GM12874 (cell line): ENCODE measurements around the gene ZNF106.

Experiments
- TF ChIP-seq, protein P1 (sequence below): IDR thresholded peaks from 2 replicates; pipeline ENCODE4 v1.5.1; 2011; ENCODE audit warnings: low read depth, mild to moderate bottlenecking, control low read depth, low read length, moderate library complexity; ENCODE audit not compliant: insufficient read depth

ZNF106 gene

DNA sequence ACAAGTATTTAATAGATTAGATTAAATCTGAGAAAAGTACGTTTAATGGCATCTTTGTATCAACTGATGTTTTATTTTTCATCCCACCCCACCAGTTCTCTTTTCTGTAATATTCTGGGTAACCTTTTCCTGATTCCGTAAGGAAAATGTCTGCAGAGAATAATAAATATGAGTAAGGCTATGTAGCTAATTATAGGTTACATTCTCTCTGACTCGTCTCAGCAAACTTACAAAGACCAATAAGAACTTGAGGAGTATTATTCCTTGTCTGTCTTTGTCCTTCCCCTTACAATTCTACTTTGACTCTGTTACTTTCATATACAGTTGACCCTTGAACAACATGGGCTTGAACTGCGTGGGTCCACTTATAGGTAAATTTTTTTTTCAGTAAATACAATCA, 16.6 kb upstream of the ZNF106 start:
- TF ChIP-seq, protein P1, sequence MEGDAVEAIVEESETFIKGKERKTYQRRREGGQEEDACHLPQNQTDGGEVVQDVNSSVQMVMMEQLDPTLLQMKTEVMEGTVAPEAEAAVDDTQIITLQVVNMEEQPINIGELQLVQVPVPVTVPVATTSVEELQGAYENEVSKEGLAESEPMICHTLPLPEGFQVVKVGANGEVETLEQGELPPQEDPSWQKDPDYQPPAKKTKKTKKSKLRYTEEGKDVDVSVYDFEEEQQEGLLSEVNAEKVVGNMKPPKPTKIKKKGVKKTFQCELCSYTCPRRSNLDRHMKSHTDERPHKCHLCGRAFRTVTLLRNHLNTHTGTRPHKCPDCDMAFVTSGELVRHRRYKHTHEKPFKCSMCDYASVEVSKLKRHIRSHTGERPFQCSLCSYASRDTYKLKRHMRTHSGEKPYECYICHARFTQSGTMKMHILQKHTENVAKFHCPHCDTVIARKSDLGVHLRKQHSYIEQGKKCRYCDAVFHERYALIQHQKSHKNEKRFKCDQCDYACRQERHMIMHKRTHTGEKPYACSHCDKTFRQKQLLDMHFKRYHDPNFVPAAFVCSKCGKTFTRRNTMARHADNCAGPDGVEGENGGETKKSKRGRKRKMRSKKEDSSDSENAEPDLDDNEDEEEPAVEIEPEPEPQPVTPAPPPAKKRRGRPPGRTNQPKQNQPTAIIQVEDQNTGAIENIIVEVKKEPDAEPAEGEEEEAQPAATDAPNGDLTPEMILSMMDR = no peak

DNA sequence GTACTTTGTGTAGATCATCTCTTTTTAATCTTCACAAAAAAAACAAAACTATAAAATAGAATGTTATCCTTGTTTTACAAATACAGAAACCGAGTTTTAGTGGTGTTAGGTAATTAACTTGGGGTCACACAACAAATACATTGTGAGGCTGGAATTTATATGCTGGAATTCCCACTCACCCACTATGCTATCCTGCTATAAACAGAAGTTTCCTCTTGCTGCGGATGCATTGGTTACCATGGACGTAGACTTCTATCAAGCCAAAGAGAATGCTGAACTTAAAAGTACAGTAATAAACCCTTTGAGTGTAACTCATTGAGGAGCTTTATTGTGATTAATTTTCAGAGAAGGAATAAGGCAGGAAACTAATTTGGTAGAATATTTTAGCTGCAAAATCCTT, 13.7 kb upstream of the ZNF106 start:
- TF ChIP-seq, protein P1 = no peak

DNA sequence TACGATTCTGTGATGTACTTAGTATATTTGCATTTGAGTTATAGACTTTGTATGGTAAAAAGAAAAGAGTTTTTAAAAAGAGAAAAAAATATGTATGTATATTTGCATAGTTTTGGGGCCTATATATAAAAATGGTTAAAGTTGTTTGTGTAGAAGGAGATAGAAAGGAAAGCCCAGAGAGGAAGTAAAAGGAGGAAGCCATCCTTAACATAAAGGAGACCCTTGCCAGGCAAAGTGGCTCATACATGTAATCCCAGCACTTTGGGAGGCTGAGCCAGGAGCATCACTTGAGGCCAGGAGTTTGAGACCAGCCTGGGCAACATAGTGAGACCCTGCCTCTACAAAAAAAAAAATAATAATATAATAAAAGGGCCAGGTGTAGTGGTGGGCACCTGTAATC, 12.9 kb upstream of the ZNF106 start:
- TF ChIP-seq, protein P1 = no peak

DNA sequence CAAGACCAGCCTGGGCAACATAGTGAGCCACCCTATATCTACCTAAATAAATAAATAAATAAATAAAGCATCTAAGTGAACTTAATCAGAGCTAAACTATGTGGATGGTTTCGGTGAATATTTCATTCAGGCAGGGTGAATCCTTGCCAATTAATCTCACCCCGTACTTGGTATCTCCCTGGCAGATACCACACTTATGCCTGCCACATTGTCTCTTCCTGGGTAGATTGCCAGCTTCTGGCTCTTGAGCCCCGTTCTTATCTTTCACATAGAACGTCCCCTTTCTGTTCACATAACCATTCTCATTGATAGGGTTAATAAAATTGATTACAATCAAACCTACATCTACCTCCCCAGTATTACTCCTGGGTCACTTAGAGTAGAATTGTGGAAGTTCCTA, 11.5 kb upstream of the ZNF106 start:
- TF ChIP-seq, protein P1 = no peak

DNA sequence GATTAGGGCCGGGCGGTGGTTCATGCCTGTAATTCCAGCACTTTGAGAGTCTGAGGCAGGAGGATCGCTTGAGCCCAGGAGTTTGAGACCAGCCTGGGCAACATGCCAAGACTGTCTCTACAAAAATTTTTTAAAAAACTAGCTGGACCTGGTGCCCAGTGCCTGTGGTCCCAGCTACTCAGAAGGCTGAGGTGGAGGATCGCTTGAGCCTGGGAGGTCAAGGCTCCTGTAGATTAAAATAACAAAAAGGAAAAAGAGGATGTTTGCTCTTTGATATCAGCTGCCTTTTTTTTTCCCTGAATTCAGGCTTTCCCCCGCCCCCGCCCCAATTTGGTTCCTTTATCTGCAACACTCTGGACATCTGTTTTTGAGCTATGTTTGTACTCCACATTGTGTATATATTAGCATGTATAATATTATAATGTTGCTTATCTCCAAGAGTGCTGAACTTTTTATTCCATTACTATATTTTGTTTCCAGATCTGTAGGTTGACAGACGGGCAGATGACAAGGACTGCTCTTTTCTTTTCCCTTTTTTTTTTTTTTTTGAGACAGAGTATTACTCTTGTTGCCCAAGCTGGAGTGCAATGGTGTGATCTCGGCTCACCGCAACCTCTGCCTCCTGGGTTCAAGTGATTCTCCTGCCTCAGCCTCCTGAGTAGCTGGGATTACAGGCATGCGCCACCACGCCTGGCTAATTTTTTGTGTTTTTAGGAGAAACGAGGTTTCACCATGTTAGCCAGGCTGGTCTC, 9.1 kb upstream of the ZNF106 start:
- TF ChIP-seq, protein P1 = no peak

DNA sequence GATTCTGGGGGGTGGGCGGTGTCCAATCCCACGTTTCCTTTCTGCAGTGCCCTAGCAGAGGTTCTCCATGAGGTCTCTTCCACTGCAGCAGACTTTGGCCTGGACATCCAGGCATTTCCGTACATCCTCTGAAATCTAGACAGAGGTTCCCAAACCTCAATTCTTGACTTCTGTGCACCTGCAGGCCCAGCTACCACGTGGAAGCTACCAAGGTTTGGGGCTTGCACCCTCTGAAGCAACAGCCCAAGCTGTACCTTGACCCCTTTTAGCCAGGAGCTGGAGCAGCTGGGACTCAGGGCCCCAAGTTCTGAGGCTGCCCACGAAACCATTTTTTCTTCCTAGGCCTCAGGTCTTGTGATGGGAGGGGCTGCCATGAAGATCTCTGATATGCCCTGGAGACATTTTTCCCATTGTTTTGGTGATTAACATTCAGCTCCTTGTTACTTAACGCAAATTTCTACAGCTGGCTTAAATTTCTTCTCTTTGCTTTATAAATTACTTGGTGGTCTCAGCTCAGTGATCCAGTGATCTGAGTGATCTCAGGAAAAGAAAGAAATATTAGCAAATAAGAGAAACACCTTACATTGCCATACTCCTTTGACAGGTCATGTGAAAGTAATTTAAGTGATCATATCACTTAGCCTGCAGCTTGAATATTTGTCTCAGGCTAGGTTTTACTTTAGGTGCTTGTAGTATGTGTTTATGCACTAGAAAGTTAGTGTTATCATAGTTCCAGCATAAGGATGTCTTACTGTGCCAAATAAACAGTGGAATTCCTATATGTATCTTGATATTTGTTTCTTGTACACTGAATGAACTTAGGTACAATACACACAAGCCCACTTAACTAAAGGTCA, 7.5 kb upstream of the ZNF106 start:
- TF ChIP-seq, protein P1 = no peak

DNA sequence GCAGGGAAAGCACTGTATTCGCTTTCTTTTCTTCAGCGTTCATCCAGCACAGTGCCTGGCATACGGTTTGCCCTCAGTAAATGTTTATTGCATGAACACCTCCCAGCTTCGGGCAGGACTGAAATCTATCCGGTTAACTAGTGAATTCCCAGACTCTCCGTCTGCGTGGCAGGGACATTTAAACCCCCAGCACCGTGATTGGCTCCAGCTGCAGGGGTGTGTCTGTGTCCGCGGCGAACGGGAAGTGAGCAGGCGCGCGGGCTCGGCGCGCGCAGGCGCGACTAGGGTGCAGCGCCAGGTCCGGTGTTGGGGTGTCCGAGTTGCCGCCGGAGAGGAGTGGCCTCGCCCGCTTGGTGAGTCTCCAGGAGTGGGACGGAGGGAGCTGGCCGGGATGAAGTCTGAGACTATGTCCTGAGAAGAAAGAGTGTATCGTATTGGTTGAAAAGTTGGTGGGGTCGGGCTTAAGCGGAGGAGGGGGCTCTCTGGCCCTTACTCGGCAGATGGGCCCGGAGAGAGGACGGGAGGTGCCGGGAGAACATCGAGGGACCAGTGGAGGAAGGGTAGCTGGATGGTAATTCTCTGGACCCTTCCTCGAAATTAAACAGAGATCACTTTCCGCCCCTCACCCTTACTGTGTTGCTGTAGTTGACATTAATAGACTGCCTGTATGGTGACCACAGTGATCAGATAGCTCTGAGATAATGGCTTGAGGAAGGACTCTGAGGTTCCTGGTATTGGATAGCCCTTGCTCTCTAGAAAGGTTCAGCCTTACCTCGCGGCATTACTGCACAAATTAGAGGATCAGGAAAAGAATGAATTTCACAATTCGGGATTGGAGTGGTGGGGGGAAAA, 4.6 kb upstream of the ZNF106 start, which contains the start of gene SNAP23:
TSS of gene SNAP23 (plus strand) at position 274 of the 852 bp plus-strand sequence. CDS start 16,213 bp downstream, outside the sequence.
- TF ChIP-seq, protein P1 = no peak
